NCI-H1694 (cell line): Measurements from ENCODE around the gene KCNMA1.

Source experiments
- DNase-seq: peaks from one replicate; lab custom pipeline; 2025; lab: John Stamatoyannopoulos, UW

Gene KCNMA1

DNA sequence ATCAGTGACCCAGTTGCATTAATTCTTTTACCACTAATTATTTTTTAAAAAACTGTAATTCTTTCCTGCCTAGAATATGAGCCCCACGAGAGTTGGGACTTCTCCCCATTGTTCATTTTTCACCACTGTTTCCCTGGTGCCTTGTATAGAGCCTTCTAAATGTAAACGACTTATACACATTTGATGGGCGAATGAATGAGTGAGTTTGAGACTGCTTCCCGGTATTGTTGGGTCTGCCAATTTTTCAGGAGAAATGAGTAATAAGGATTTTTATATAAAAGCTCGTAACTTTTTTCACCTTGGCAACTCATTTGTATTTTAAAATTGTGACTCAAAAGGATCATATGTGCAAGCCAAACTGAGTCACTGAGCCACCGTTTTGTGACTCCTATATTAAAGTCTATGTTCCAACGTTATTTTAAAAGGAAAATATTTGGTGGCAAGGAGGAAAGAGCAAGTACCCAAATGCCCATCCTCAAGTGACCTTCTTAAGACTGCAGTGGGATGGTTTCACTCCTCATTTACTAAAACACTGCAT is 621.3 kb downstream of the KCNMA1 start:
- DNase-seq, result no peak

DNA sequence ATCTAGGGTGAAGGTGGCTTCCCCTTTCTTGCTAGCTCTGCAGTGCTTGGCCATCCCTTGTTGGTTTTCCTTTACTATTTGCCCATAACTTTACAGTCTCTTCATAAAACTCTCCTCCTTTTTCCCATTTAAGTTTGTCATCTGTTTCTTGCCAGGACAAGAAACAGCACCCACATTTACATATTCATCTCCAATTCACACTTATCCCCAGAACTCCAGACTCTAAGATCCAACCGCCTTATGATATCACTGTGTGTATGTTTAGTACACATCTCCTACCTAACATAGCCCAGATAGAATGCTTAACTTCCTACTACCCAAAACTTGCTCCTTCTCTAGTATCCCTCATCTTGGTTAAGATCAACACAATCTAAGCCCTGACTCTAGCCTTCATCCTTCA is 622.2 kb downstream of the KCNMA1 start:
- DNase-seq, result no peak

DNA sequence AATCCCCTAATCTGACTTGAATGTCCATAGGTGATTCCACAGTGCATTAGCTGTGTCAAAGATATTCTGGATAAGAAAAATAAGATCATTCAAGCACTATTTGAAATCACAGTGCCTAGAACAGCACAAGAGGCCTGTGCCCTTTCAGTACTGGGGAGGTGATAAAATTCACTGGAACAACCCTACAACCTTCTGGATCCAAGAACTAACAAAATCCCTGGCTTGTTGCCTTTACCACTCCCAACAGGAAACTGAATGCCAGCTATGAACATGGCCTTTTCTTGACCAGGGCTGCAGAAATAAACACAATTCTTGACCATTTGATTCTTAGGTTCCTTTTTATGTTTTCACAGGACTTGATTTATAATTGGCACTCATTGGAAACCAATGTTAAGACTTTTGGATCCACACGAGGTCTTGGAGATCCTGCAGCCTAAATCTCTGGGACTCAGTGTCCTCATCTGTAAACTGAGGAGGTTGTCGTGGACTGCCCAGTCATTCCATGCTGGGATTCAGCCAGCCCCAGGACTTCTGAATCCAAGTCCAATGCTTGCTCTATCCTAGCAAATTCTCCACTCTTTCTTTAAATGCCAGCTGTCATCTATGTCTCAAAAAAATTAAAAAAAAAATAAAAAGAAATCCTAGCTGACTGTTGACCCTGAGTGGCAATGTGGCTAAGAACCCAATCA is 624.7 kb downstream of the KCNMA1 start:
- no peak for DNase-seq

DNA sequence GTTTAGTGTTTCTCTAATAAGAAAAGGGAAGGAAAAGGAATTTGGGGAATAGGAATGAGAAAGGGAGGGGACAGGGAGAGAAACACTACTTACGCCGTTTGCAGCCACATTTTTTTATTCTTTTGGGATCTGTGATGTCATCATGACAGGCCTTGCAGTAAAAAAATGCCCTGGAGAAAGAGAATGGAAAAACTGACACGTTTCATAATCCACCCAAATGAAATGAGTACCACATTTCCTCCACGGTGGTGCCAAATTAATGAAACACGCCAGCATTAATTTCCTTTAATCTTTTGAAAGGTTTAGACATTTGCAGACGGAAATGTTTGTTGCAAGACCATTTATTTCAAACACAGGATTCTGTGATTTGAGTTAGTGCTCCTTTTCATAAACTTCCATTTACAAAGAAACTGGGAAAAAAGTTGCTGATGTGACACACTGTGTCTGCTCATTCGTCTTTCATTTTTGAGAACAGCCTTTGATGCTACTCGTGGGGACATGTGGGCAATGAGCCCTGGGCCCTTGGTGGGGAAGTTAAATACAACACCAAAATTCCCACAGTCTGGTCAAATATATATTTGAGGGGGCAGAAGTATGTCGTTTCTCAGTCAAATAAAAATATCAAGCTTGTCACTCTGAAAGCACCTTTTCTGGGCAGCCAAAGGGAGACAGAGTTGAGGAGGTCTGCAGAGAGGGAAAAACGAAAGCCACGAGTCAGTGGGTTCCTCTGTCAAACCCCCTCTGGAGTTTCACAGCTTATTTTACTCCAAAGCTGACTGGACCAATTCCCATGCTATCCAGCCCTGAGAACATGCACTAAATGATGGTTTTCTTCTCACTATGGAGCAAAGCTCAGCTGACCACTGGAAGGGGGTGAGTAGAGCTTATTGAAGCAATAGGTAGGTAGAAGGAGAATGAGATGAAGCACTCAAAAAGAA is 625.5 kb downstream of the KCNMA1 start:
- DNase-seq, result no peak

DNA sequence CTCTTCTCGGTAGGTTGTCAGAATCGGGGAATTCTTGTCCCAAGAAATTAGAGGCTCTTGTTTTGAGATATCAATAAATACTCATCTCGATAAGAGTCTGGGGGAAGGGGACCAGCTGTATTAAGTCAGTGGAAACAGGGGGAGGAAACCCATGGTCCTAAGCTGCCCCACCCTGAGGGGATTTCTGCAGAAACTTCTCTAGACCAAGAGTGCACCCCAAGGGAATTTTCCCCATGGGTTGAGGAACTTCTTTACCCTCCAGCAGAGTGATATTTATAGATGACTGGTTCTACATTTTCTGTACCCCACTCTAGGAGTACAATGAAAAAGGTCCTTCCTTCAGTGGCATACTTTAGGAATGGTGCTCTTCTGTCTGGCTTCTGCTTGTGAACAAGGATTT is 627.2 kb downstream of the KCNMA1 start:
- DNase-seq, result no peak

DNA sequence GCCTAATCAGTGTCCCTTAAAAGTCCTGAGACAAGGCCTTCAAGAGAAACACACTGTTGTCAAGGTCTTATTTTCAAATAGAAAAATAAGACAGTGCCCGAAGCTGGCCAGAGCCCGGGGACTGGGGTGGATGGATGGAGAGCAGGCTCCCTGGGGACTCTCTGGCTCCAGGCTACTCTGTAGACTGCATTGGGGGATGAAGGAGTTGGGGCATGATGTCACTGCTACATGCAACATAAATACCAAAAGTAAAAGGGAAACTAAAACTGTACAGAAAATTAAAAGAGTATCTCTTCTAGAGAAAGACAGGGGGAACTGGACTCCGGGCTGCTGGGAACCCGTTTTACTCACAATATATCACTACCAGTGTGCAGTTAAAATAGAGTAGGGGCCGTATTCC is 629.8 kb downstream of the KCNMA1 start:
- no peak for DNase-seq

DNA sequence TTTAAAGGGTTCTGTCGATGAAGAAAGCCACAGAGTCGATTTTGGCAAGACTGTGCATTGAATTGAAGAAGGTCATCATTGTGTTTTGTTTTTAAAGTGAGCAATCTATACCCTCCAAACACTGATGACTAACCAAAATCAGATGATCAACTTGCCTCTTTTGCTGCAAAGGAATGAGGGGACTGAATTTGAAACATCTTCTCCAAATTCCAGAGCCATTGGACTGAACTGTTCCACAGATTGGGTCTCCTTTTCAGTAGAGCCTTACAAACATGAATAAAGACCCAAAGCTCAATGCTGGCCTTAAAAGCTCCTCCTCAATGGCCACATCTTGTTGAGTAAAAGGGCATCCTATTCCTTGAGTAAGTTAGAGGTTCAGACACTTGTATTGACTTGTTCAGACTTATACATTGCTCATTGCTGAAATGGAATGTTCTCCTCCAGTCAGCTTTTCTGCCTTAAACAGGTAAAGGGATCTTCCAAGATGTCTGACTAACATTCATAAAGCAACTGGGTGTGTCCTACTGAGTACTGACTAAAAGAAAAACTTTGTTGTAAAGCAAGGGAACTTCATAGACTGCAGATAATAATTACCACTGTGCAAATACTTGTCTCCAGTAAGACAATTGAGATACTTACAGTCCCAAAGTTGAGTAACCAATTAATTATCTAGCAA is 630.6 kb downstream of the KCNMA1 start:
- no peak for DNase-seq

DNA sequence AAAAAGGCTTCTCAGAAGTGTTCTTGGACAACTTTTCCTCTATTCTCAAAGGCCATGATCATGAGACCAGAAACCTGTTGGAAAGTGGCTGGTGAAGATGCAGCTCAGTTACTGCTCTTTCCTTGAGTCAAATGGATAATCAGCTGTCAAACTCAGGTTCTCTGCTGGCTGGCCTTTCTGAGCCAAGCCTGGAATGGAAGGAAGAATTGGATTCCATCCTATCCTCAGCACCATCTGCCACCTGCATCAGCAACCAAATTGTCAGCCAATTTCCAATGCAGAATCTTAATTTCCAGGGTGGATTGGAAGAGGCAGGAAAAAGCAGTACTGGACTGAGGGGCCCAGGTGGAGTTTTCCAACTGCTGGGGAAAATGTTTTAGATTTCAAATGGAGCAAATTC is 631.7 kb downstream of the KCNMA1 start:
- peak; percentile 16 for DNase-seq

DNA sequence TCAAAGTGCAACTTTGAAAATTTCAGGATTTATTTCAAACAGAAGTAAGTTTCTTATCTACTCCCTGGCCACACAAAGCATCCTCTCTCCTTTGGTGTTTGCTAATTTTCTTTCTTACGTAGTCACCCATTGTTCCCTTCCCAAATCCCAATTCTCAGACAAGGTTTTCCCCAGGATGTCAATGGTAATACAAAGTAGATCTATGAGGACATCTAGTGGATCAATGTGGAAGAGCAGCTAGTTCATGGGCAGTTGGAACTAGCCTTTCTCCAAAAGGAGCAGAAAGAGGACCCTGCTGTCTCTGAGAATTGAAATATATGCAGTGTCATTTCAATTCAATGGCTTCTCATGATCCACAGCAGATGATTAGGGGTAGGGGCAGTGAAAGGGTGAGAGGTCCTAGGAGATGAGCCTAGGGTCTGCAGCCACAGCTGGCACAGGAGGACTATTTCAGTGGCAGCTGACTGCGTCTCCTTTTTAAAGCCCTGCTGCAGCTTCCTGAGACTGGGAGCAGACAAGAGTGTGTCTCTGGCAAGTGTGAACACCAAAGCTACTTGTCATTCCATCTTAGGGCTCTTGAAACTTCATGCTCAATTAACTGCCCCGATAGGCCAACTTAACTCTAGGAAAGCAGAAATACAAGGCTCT is 632.6 kb downstream of the KCNMA1 start:
- peak; percentile 78 for DNase-seq

DNA sequence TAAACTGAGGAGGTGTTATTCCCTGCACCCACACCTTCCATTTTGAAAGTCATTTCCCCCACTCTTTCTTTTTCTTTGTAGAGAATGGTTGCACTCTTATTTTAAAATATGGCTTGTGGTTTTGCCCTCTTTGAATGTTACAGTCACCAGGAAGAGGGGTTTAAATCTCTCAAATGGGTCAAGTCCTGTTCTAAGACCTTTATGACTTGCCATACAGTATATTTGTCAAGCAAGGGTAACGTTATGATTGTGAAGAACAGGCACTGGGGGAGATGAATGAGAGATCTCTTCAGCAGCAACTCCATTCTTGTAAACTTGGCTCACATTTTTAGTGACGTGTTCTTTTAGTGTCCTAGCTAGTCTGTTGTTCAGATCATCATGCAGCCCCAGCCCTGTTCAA is 634.7 kb downstream of the KCNMA1 start:
- DNase-seq, result no peak

DNA sequence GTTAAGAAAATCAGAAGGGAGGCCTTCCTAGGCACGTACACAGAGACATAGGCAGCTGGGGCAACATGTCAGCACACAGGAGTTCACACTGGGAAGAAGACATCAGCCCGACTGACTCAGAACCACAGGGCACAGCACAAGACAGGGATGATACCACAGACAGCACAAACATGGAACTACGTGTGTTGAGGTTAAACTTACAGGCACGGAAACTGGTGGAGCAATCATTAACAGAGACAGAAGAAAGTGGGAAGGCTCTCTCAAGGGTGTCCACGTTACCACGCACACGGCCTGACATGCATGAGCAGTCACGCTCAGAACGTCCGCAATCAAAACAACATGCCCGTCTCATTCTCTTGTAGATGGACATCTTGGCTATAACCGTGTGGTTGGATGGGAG is 636.4 kb downstream of the KCNMA1 start:
- DNase-seq, result no peak

DNA sequence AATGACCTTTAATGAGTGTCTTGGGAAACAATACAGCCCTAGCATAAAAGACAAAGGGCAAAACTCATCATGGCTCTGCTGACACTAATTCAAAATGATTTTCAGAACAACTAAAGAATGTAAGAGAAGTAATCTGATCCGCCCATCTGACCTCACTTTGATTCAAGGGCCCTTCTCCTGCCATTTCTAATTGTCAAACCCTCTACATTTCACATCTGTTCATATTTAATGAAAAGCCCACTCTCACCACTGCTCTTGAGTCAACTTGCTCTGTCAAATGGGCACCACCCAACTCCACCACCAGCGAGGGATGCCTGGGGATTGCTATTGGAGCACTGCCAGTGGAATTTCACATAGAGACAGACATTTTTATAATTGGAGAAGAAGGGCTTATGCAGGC is 639.2 kb downstream of the KCNMA1 start:
- DNase-seq, result peak; percentile 5

DNA sequence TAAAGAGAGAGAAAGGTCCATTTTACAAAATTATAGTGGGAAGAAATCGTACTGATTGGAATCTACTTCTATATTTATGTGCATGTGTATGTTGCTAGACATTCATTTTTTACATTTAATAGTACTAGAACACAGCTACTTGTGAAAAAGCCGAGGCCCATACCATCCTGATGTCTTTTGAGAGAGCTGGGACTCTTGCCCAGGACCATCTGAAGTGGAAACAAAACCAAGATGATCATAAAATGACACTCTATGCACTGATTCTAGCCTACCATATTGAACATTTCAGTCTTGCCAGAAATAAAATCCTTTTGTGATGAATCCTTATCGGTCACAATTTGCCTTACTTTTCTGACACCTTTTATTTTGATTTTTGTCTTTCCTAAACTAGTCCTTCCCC is 640.0 kb downstream of the KCNMA1 start:
- DNase-seq, result no peak

DNA sequence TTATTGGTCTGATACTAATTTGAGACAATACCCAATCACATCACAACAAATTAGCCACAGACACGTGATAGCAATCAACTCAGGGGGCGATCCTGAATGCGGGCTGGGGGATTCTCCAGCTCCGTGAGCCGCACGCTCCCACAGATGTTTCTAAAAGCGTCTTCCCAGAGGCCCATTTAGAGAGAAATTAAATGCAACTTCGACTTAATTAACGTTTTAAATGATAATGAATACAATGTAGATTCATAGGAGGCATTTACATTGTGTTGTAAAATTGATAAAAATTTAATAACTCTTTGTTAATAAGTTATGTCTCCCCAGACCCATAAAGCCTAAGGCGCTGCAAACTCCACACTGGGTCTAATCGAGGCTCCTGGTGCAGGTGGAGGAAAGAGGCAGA is 642.6 kb downstream of the KCNMA1 start:
- no peak for DNase-seq

DNA sequence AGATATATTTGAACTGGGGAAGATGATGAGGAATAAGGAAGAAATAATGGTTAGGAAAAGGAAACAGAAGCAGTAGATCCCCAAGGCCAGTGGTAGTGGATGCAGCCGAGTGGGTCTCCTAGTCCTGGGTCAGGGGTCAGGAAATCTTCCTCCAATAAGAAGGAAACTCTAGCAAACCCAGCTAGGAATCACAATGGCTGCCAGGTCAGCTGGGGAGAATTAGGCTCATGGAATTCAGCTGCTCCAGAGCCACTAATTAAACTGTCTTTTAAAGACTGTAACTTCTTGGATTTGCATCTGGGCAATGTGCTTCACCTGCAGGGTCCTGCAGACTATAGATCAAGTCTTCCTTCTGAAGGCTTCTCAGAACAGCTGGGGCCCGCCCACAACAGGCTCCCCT is 644.4 kb downstream of the KCNMA1 start:
- DNase-seq, result no peak

DNA sequence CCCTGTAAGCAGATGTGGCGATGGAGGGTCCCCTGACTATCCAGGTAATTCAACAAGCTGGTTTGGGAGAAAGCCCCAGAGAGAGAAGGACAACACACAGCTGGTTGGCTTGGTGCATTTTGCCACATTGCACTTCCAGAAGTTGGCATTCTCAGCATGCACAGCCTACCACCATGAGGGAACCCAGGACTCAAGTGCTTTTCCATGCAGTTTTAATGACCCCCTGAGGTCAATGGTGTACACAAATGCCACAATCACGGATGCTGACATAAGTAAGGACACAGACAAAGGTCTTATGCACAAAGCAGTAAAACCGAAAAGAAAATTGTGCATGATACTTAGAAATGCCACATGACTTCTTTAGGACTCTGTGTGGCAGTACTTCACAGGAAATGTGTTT is 645.1 kb downstream of the KCNMA1 start:
- DNase-seq, result no peak

DNA sequence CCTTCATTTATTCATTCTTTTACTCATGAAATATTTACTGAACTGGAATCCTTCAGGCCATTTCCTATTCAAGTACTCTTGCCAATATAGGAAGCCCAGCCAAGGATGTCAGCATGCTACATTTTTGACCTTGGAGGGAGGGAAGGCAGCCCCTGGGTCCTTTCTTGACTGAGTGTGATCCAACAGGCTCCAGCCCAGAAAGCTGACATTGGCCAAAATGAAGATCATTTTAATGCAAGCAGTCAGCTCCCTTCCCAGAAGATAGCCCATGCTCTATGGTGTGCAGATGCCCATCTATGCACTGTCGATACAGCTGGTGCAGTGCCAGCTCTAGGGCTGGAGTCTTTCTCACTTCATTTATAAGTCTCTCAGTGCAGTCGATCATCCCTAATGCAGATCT is 646.0 kb downstream of the KCNMA1 start:
- no peak for DNase-seq

DNA sequence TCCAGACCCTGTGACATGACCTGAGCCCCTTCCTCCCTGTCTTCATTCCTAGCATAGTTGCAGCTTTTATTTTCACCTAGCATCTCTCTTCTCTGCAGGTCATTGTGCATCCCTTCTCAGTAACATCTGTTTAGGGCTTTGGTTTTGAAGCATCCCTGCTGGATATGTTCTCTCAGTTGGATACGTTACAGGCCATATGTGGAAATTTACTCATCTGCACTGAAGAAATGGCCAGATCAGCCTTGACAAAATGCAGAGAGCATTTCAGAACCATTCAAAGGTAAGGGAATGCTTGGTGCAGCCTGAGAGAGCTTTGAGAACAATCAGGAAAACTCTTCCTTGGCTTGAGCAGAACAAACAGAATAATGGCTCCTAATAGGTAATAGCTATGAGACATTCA is 647.0 kb downstream of the KCNMA1 start:
- no peak for DNase-seq

DNA sequence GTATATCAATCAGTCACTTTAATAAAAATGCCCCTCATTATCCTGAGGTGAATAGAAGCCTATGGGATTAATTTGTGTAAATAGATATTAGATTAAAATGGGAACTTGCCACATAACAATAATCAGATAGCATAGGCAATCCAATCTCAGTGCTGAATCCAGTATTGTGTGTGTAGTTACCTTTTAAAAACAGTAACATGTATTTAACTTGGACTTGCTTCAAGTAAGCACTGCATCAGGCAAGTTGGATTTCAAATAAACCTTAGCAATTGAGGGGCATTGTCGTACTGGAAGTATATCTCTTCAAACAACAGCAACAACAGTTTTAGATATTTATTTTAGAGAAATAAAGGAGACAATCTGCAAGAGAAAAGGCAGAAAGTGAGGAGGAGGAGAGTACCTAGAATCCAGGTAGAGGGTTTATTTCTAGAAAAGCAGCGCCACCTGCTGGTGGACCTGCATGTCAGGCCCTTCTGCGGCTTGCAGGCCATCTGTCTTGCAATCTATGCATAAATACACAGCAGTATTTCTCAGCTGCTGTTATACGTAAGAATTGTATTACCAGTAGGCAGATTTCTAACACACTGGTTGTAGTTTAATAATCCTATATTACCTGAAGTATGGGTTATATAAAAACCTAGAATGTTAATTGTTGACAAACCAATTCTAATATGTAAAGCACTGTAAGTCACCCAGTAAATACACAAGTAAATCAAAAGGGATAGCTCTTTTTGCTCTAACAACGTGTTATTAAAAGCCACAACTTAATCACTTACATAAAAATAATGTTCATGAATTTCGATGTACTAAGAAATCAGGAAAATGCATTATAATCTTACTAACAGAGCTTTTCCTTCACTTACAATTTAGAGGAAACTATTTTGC is 652.8 kb downstream of the KCNMA1 start:
- DNase-seq, result peak; percentile 64

DNA sequence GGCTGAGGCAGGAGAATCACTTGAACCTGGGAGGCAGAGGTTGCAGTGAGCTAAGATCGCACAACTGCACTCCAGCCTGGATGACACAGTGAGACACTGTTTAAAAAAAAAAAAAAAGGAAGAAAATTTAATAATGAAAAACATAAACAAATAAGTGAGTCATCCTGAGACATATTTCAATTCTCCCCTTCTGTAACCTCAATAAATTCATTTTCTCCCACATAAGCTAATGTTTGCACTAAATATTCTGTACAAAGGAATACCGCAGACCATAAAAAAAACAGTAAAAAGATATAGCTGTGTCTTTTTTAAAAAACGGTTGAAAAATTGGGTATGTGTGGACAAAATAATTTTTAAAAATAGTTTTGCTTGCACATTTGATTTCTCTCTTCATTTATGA is 654.0 kb downstream of the KCNMA1 start:
- DNase-seq, result no peak

DNA sequence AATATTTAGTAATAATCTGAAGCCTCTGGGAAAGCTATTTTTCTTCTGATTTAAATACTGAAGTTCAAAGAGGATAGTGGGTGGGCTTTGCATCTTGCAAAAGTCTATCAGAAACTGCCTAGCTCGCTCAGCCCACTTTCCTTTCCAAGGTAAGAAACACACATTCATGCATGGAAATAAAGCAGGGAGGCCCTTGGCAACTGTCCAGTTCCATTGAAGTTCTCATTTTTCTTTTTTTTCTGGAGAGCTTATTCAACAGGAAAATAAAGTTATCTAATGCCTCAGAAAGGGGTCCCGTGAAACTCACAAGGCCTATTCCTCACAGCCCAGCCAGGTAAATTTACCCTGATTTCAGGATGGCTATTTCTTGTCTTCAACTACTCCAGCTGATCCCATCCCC is 654.9 kb downstream of the KCNMA1 start:
- no peak for DNase-seq
